GM19099 (cell line): Measurements from ENCODE around the gene SRGN.

Experiments used
- POLR2A ChIP-seq: IDR thresholded peaks from 3 replicates; pipeline ENCODE4 v1.6.1; 2011; ENCODE audit warnings: low read depth; ENCODE audit not compliant: insufficient read length; ENCODE audit errors: extremely low read depth

Gene SRGN

DNA sequence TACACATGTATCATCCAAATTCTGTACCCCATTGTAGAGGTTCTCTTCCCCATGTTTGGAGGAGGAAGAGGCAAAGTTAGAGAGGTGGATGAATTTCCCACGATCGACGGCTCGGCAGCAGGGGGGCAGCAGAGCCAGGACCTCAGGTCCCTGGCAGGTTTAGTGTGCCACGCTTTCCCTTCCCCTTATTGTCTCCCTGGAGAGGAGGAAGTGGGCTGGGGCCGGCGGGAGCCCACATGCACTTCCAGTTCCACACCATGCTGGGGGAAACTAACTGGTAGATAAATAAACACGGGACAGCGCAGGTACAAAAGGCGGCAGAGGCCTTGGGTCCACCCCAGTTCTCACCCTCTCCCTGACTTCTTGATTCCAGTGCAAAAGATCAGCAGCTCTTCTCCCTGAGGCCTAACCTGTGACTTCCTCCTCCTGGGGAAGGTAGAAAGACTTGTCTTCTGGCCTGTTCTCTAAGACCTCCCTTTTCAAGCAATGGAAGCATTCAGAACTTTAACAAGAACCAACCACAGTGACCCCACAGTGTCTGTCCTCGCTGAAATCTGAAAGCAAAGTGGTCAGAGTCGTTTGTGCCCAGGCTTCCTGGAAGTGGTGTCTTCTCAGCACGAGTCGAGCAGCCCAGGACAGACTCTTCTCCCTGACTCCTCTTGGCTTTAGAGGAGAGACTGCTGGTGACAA is 30.5 kb upstream of the SRGN start:
- TF ChIP-seq POLR2A: peak; percentile 31

GRCh38 chr10:69057951-69058297 is 30.0 kb upstream of the SRGN start:
- TF ChIP-seq POLR2A: no peak

DNA sequence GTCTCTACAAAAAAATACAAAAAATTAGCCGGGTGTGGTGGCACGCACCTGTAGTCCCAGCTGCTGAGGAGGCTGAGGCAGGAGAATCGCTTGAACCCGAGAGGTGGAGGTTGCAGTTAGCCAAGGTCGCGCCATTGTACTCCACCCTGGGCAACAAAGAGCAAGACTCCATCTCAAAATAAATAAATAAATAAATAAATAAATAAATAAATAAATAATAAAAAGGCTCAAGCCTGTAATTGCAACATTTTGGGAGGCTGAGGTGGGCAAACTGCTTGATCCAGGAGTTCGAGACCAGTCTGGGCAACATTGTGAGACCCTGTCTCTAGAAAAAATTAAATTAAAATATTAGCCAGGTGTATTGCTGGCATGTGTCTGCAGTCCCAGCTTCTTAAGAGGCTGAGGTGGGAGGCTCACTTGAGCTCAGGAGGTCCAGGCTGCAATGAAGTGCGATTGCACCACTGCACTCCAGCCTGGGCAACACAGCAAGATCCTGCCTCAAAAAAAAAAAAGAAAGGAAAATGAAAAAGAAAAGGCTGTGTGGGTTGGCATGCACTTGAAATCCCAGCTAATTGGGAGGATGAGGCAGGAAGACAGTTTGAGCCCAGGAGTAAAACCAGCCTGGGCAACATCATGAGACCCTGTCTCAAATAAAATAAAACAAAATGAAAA is 27.6 kb upstream of the SRGN start:
- TF ChIP-seq POLR2A: no peak

- TF ChIP-seq POLR2A: peak; percentile 68
Observed at GRCh38 chr10:69061305-69062161, 26.4 kb upstream of the SRGN start.

- no peak for TF ChIP-seq POLR2A
Observed at GRCh38 chr10:69062901-69063300, 25.0 kb upstream of the SRGN start.

DNA sequence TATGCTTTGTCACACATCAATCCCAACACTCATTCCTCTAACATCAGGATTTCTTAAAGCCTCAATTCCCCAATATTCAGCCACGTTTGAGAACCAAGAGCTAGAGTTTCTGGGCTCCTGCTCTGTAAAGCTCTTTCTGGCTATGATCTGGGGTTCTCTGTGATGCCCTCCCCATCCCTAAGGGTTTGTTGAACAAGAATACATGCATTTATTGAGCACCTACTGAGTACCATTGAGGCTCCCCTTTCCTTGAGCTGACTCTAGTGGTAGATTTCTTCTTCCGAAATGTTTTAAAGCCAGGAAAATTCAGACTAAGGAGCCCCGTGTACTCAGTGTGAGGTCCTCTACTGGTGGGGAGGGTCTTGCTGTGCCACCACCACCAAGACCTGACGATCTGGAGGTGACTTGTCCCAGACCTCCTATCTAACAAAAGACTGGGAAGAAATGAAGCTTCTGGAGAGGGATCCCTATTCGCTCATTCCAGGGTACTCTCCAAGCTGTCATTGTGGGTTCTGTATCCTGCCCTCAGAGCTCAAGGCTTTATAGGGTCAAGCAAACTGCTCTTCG is 23.1 kb upstream of the SRGN start:
- TF ChIP-seq POLR2A: no peak

GRCh38 chr10:69065406-69066361 is 22.2 kb upstream of the SRGN start:
- TF ChIP-seq POLR2A: no peak

GRCh38 chr10:69067189-69067588 is 20.7 kb upstream of the SRGN start:
- no peak for TF ChIP-seq POLR2A

GRCh38 chr10:69068549-69068948 is 19.4 kb upstream of the SRGN start:
- TF ChIP-seq POLR2A: no peak

GRCh38 chr10:69069090-69070042 is 18.5 kb upstream of the SRGN start:
- TF ChIP-seq POLR2A: no peak

DNA sequence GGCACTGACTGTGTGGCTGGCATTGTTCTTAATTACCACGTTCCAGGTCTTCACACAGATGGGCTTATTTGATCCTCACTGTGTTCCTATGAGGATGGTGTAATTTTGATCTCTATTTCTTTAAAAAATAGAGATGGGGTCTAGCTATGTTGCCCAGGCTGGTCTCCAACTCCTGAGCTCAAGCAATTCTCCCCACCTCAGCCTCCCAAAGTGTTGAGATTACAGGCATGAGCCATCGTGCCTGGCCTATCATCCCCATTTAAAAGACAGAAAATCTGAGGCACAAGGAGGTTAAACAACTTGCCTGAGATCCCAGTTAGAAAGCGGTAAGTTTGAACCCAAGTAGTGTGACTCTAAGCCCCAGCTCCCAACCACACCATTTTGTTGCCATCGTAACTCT is 17.0 kb upstream of the SRGN start:
- TF ChIP-seq POLR2A: no peak

DNA sequence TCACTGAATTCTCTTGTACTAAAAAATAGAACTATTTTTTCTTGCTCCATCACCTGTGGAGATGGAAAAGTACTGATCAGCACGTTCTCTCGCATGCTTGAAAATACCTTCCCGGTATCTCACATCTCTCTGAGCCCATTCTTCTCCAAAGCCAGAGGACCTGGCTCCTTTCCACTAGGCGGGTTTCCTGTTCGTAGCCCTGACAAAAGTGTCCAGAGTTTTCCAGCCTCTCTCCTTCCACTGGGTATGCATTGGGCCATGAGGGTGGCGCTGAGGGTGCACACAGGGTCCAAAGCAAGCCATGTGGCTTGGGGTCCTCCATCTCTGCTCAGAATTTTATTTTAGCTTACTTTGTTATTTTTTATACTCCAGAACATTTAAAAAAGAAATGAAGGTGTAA is 16.3 kb upstream of the SRGN start:
- TF ChIP-seq POLR2A: no peak

DNA sequence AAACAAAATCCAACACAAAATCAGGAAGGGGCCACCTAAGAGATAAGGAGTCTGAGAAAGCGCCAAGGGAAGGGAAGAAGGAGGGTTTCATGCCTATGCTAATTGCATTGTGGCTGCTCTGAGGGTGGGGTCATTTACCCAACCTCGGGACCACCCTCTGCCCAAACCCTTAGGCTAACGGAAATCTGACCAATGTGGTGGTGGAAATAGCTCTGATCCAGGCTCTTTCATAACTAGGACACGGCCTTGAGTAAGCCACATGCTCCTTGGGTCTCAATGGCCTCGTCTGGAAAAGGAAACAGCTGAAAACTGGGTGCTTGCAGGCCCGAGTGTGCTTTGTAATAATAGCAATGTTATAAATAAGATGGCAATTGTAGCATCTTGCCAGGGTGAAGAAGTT is 14.9 kb upstream of the SRGN start:
- no peak for TF ChIP-seq POLR2A

- TF ChIP-seq POLR2A: no peak
Observed at GRCh38 chr10:69073736-69074364, 14.1 kb upstream of the SRGN start.

GRCh38 chr10:69074532-69074931 is 13.4 kb upstream of the SRGN start:
- no peak for TF ChIP-seq POLR2A
